CD14-positive monocyte (primary cell): ENCODE results near the gene BMS1. TPM values are rescaled to one million over a fixed set of nuclear protein-coding genes. Genes with fewer than 3 reads are reported as not detected.
A peak's percentile ranks its signal among the peaks of the same experiment; 100 is the strongest.

Experiments
- DNase-seq, 3 donors: peaks; one replicate each; pipeline ENCODE4 v3.0.0-alpha.2; 2011 to 2022
- H2AFZ ChIP-seq: 2 replicates; pipeline ENCODE4 v1.6.0; 2012; ENCODE audit warnings: mild to moderate bottlenecking, low read depth, low read length, inconsistent platforms; ENCODE audit not compliant: insufficient read depth, poor library complexity, severe bottlenecking
- H3K27ac ChIP-seq, 2 donors: 1 replicate in 1 of 2; 2 replicates in 1 of 2; pipeline ENCODE4 v1.5.1; 2012 to 2013; ENCODE audit warnings: low read length in 2 of 2, control low read depth in 1 of 2, inconsistent platforms in 1 of 2, low read depth in 1 of 2, mild to moderate bottlenecking in 1 of 2
- H3K27me3 ChIP-seq, 2 donors: one replicate each; pipeline versions ENCODE4 v1.6.0 to v1.6.1; 2011 to 2013; ENCODE audit warnings: low read length in 2 of 2; ENCODE audit not compliant: control insufficient read depth in 2 of 2, insufficient read depth in 2 of 2
- H3K36me3 ChIP-seq, 2 donors: replicated peaks in 1 of 2; 1 replicate in 1 of 2; 2 replicates in 1 of 2; pipeline versions ENCODE4 v1.5.1 to v1.6.1; 2012 to 2013; ENCODE audit warnings: low read length in 2 of 2, control low read depth in 1 of 2, inconsistent platforms in 1 of 2, mild to moderate bottlenecking in 1 of 2; ENCODE audit not compliant: insufficient read depth in 2 of 2, control insufficient read depth in 1 of 2
- H3K4me1 ChIP-seq, 2 donors: 1 replicate in 1 of 2; 2 replicates in 1 of 2; pipeline versions ENCODE4 v1.5.1 to v1.6.1; 2012 to 2013; ENCODE audit warnings: low read length in 2 of 2, control low read depth in 1 of 2, inconsistent platforms in 1 of 2, mild to moderate bottlenecking in 1 of 2, moderate library complexity in 1 of 2; ENCODE audit not compliant: insufficient read depth in 2 of 2, control insufficient read depth in 1 of 2
- H3K4me2 ChIP-seq: replicated peaks from 2 replicates; pipeline ENCODE3; 2012; ENCODE audit warnings: low read length, moderate library complexity, mild to moderate bottlenecking; ENCODE audit not compliant: poor library complexity, severe bottlenecking; ENCODE audit errors: extremely low read depth
- H3K4me3 ChIP-seq, 3 experiments: fragments of 200-600 bp in 1 of 3; sonication (generic) in 1 of 3; replicated peaks in 1 of 3; 1 replicate in 2 of 3; 2 replicates in 1 of 3; pipeline ENCODE4 v1.5.1; 2011 to 2013; ENCODE audit warnings: low read length in 3 of 3, mild to moderate bottlenecking in 3 of 3, control low read depth in 2 of 3, low read depth in 2 of 3, inconsistent platforms in 1 of 3, moderate library complexity in 1 of 3
- H3K79me2 ChIP-seq: 2 replicates; pipeline ENCODE4 v1.6.0; 2012; ENCODE audit warnings: mild to moderate bottlenecking, control low read depth, inconsistent platforms, low read length, moderate library complexity; ENCODE audit not compliant: insufficient read depth
- H3K9ac ChIP-seq: 2 replicates; pipeline ENCODE4 v1.6.0; 2017; ENCODE audit warnings: low read length, mild to moderate bottlenecking; ENCODE audit not compliant: insufficient read depth, poor library complexity, severe bottlenecking
- H3K9me3 ChIP-seq, 2 donors: replicated peaks in 1 of 2; 1 replicate in 1 of 2; 2 replicates in 1 of 2; pipeline versions ENCODE4 v1.5.1 to v1.6.1; 2012 to 2013; ENCODE audit warnings: low read length in 2 of 2, control low read depth in 1 of 2; ENCODE audit not compliant: control insufficient read depth in 1 of 2, insufficient read depth in 1 of 2
- H4K20me1 ChIP-seq: 2 replicates; pipeline ENCODE4 v1.6.0; 2012; ENCODE audit warnings: mild to moderate bottlenecking, low read length, control low read depth, moderate library complexity; ENCODE audit not compliant: insufficient read depth
- H3K27ac Mint-ChIP-seq, 7 donors: one replicate each; pipeline ENCODE4 v1.8.0; 2020; ENCODE audit warnings: mild to moderate bottlenecking in 7 of 7, mixed read lengths in 7 of 7, moderate library complexity in 6 of 7, inconsistent platforms in 2 of 7
- H3K27me3 Mint-ChIP-seq, 3 donors: one replicate each; pipeline ENCODE4 v1.8.0; 2021 to 2022; ENCODE audit warnings: low read depth in 3 of 3, mild to moderate bottlenecking in 3 of 3, mixed read lengths in 3 of 3, moderate library complexity in 3 of 3, inconsistent platforms in 1 of 3
- H3K36me3 Mint-ChIP-seq, 2 donors: one replicate each; pipeline ENCODE4 v1.8.0; 2020; ENCODE audit warnings: mixed read lengths in 2 of 2, inconsistent platforms in 1 of 2, mild to moderate bottlenecking in 1 of 2
- H3K4me1 Mint-ChIP-seq: one replicate; pipeline ENCODE4 v1.8.0; 2020; ENCODE audit warnings: mild to moderate bottlenecking, mixed read lengths
- H3K4me3 Mint-ChIP-seq, 2 donors: one replicate each; pipeline ENCODE4 v1.8.0; 2020; ENCODE audit warnings: mild to moderate bottlenecking in 2 of 2, mixed read lengths in 2 of 2, moderate library complexity in 1 of 2
- H3K9me3 Mint-ChIP-seq, 7 donors: one replicate each; pipeline ENCODE4 v1.8.0; 2020 to 2022; ENCODE audit warnings: mixed read lengths in 7 of 7, mild to moderate bottlenecking in 6 of 7, moderate library complexity in 6 of 7, inconsistent platforms in 2 of 7
- WGBS: methylation state at CpG from one replicate; pipeline ENCODE4 v1.1.5; 2013; ENCODE audit warnings: missing lambda C conversion rate; ENCODE audit not compliant: insufficient coverage; 5-methylcytosine and 5-hydroxymethylcytosine counted together
- intact Hi-C, 2 donors: fragments of 100-400 bp; cut with micrococcal nuclease; formaldehyde crosslinking; loops; one replicate each; pipeline versions ENCODE4 v1.15.0 to v1.15.1; 2023
- polyA plus RNA-seq, 3 donors: library from polyadenylated mRNA; depleted of rRNA in 1 of 3; unstranded in 2 of 3; stranded (reverse) in 1 of 3; fragments of 300-500 nt in 2 of 3; fragments of >200 nt in 1 of 3; fragmentation: Illumina TruSeq in 2 of 3; gene quantifications; 1 replicate in 2 of 3; 2 replicates in 1 of 3; pipeline ENCODE4 v1.2.3, GENCODE V29; 2012 to 2021
- TF ChIP-seq, protein P1 (sequence below): fragments of 200-600 bp; IDR thresholded peaks from one replicate; pipeline ENCODE4 v1.8.0; 2022; ENCODE audit warnings: antibody characterized with exemption, mild to moderate bottlenecking

BMS1 gene
- polyA plus RNA-seq, 3 donors: 2.4 to 4.6 (median 2.9) TPM

DNA sequence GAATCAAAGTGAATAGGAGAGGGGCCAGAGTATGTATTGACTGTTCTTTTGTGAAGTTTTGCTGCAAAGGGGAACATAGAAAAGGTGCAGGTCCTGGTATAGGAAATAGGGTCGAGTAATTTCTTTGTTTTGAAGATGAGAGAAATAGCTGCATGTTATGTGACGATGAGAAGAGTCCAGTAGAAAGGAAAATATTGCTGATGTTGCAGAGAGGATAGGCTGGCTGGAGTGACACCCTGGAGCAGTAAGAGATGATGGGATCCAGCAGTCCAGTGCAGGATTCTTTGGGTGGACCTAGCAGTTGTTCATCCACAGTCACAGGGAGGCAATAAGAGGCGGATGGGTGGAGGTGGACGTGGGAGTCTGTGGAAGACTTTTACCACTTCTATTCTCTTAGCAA lies 2.1 kb upstream of the BMS1 start:
- Histone ChIP-seq H3K9me3 (no peaks in the 10 kb centered on the region), H3K4me3 (no peak overlapping the region), H3K27ac (no peak overlapping the region), H3K27me3 (peaks cover 0 to 2% of the 10 kb centered on the region in 2 donors), H2AFZ (peak overlapping the region; percentile 42), H3K36me3 (peaks cover 9 to 14% of the 10 kb centered on the region in 2 donors), H4K20me1 (no peaks in the 10 kb centered on the region), H3K79me2 (peaks cover 7% of the 10 kb centered on the region), H3K4me1 (peaks cover 13 to 21% of the 10 kb centered on the region in 2 donors), H3K9ac (no peak overlapping the region), H3K4me2 (no peak overlapping the region)
- no peak for DNase-seq
- Mint-ChIP-seq H3K27me3 (peaks cover 8 to 17% (median 16%) of the 10 kb centered on the region in 3 donors), H3K4me1 (peaks cover 19% of the 10 kb centered on the region), H3K9me3 (peaks cover 0 to 5% (median 1%) of the 10 kb centered on the region in 7 donors), H3K36me3 (peaks cover 9 to 11% of the 10 kb centered on the region in 2 donors), H3K27ac (no peak overlapping the region), H3K4me3 (no peak overlapping the region)
- 88% methylated on average over 2 of the region's 4 CpGs for WGBS
- TF ChIP-seq, protein P1, sequence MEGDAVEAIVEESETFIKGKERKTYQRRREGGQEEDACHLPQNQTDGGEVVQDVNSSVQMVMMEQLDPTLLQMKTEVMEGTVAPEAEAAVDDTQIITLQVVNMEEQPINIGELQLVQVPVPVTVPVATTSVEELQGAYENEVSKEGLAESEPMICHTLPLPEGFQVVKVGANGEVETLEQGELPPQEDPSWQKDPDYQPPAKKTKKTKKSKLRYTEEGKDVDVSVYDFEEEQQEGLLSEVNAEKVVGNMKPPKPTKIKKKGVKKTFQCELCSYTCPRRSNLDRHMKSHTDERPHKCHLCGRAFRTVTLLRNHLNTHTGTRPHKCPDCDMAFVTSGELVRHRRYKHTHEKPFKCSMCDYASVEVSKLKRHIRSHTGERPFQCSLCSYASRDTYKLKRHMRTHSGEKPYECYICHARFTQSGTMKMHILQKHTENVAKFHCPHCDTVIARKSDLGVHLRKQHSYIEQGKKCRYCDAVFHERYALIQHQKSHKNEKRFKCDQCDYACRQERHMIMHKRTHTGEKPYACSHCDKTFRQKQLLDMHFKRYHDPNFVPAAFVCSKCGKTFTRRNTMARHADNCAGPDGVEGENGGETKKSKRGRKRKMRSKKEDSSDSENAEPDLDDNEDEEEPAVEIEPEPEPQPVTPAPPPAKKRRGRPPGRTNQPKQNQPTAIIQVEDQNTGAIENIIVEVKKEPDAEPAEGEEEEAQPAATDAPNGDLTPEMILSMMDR: no peak
- intact Hi-C loops: loop anchor here in 1 of 2 donors (10.0 kb wide), 1 partner anchor 226 kb away; no protein-coding TSS in a partner anchor

DNA sequence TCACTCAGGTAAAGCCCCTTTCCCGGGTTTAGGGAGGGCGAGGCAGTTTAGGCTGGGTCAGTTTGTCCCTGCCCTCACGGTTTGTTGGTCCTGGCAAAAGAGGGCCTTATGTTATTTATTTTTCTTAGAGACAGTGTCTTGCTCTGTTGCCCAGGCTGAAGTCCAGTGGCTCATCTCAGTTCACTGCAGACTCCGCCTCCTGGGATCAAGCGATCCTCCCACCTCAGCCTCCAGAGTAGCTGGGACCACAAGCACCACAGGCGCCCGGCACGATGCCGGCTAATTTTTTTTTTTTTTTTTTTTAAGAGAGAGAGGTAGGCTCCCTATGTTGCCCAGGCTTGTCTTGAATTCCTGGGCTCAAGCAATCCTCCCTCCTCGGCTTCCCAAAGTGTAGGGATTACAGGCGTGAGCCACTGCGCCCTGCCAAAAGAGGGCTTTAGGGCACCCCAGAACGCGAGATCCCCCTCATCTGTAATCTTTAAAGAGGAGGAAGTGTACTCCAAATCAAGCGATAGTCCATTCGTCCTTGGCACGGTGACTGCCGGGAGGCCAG lies 626 bp upstream of the BMS1 start:
- Histone ChIP-seq H3K79me2 (peaks cover 7% of the 10 kb centered on the region), H3K4me3 (peak overlapping the region; percentile 66 to 91 (median 80)), H3K9me3 (no peaks in the 10 kb centered on the region), H3K4me1 (peaks cover 13 to 21% of the 10 kb centered on the region in 2 donors), H3K9ac (peak overlapping the region; percentile 81), H3K36me3 (peaks cover 23 to 29% of the 10 kb centered on the region in 2 donors), H4K20me1 (no peaks in the 10 kb centered on the region), H3K4me2 (peak overlapping the region; percentile 83), H3K27me3 (peaks cover 0 to 2% of the 10 kb centered on the region in 2 donors), H2AFZ (peak overlapping the region; percentile 91), H3K27ac (peak overlapping the region; percentile 77 to 91)
- Mint-ChIP-seq H3K4me3 (peak overlapping the region; percentile 92 to 96), H3K27ac (peak overlapping the region; percentile 84 to 94 (median 92)), H3K9me3 (peaks cover 0 to 5% (median 1%) of the 10 kb centered on the region in 7 donors), H3K4me1 (peaks cover 19% of the 10 kb centered on the region), H3K36me3 (peaks cover 24 to 26% of the 10 kb centered on the region in 2 donors), H3K27me3 (peaks cover 4 to 14% (median 10%) of the 10 kb centered on the region in 3 donors)
- intact Hi-C loops: loop anchor here in 1 of 2 donors (10.0 kb wide), 1 partner anchor 227 kb away; no protein-coding TSS in a partner anchor
- DNase-seq: no peak
- TF ChIP-seq, protein P1: no peak
- no CpG with 5 or more reads among the region's 18 CpGs for WGBS
